Calu3 (cell line): Measurements from ENCODE around the gene CYTH1. TPM values are rescaled to one million over a fixed set of nuclear protein-coding genes. Genes with fewer than 3 reads are reported as not detected.

ENCODE experiments used
- BruUV-seq: library from RNA; stranded (reverse); fragments of 400-500 nt; replicated peaks from 2 replicates; lab custom pipeline; 2021; lab: Mats Ljungman, UMichigan
- CTCF ChIA-PET: fragments of 300-600 bp; sonication (Branson Sonifier 250); formaldehyde crosslinking; loops from one replicate; lab custom pipeline; 2022; ENCODE audit warnings: antibody characterized with exemption; lab: Charles Lee
- DNase-seq: peaks from one replicate; pipeline ENCODE4 v3.0.0; 2022
- H3K27ac Mint-ChIP-seq: one replicate; pipeline ENCODE4 v1.8.0; 2022; ENCODE audit warnings: mixed read lengths; ENCODE audit not compliant: unreplicated experiment
- H3K27me3 Mint-ChIP-seq: one replicate; pipeline ENCODE4 v1.8.0; 2022; ENCODE audit warnings: mixed read lengths; ENCODE audit not compliant: unreplicated experiment
- H3K36me3 Mint-ChIP-seq: one replicate; pipeline ENCODE4 v1.8.0; 2022; ENCODE audit warnings: mild to moderate bottlenecking, moderate library complexity, mixed read lengths; ENCODE audit not compliant: insufficient read depth, unreplicated experiment
- H3K4me1 Mint-ChIP-seq: one replicate; pipeline ENCODE4 v1.8.0; 2022; ENCODE audit warnings: mild to moderate bottlenecking, low read depth, mixed read lengths; ENCODE audit not compliant: unreplicated experiment
- H3K4me3 Mint-ChIP-seq: one replicate; pipeline ENCODE4 v1.8.0; 2022; ENCODE audit warnings: mild to moderate bottlenecking, low read depth, moderate library complexity, mixed read lengths; ENCODE audit not compliant: unreplicated experiment
- H3K9me3 Mint-ChIP-seq: one replicate; pipeline ENCODE4 v1.8.0; 2022; ENCODE audit warnings: low read depth, mixed read lengths; ENCODE audit not compliant: unreplicated experiment
- intact Hi-C: fragments of 100-400 bp; cut with micrococcal nuclease; formaldehyde crosslinking; loops from one replicate; pipeline ENCODE4 v1.10.0; 2022; ENCODE audit not compliant: unreplicated experiment
- total RNA-seq: library from RNA; stranded (reverse); gene quantifications from 2 replicates; pipeline ENCODE4 v1.2.3, GENCODE V29; 2022
- TF ChIP-seq, protein P1 (sequence below): fragments of 200-600 bp; IDR thresholded peaks from one replicate; pipeline ENCODE4 v1.8.0; 2022; ENCODE audit warnings: antibody characterized with exemption; ENCODE audit not compliant: unreplicated experiment

Gene CYTH1
- total RNA-seq, 1 experiment from 2014 or later, result 40.5 TPM

DNA sequence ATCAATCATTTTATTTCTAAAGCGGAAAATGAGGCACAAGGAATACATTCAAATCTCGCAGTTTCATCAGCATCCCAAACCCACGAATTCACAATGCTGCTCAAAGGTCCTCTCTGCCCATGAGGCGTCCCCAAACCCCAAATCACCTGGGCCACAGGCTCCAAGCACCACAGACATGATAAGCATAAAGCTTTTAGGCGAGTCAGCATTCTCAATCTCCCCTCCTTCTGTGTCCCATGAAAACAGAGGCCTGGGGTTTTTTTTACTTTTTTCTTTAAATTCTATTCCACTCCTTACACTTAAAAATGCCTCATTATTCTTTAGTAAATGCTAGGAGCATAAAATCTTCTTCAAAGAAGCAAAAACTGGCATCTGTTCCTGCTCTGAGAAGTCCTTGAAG, 55.0 kb downstream of the CYTH1 start:
- CTCF ChIA-PET, result no interaction called here
- BruUV-seq, result no TSS peak

DNA sequence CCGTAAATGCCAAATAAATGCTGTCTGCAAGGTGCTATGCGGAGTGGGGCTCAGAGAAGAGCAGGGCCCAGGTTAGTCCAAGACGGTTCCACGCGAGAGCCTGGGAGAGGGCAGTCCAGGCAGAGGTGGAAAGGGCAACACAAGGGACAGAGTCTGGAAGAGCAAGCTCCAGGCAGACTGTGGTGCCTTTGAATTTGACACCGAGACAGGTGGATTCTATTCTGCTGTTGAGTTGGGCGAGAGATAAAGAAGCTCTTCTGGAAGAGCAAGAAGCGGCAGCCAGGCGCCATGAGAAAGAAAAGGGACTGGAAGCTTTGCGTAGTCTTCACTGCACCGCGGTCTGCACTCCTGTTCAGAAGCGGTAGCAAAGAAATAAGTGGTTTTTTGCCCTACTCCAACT, 55.6 kb downstream of the CYTH1 start:
- no peaks in the 10 kb centered on the region for H3K36me3 Mint-ChIP-seq
- BruUV-seq, result no TSS peak

More for the DNA sequence above, 55.0 kb downstream of the CYTH1 start:
- Mint-ChIP-seq H3K4me1 (peaks cover 21% of the 10 kb centered on the region), H3K9me3 (no peaks in the 10 kb centered on the region), H3K27me3 (no peaks in the 10 kb centered on the region), H3K27ac (no peak overlapping the region), H3K36me3 (no peaks in the 10 kb centered on the region), H3K4me3 (no peak overlapping the region)
- no peak for DNase-seq
- TF ChIP-seq, protein P1, sequence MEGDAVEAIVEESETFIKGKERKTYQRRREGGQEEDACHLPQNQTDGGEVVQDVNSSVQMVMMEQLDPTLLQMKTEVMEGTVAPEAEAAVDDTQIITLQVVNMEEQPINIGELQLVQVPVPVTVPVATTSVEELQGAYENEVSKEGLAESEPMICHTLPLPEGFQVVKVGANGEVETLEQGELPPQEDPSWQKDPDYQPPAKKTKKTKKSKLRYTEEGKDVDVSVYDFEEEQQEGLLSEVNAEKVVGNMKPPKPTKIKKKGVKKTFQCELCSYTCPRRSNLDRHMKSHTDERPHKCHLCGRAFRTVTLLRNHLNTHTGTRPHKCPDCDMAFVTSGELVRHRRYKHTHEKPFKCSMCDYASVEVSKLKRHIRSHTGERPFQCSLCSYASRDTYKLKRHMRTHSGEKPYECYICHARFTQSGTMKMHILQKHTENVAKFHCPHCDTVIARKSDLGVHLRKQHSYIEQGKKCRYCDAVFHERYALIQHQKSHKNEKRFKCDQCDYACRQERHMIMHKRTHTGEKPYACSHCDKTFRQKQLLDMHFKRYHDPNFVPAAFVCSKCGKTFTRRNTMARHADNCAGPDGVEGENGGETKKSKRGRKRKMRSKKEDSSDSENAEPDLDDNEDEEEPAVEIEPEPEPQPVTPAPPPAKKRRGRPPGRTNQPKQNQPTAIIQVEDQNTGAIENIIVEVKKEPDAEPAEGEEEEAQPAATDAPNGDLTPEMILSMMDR, result no peak
- intact Hi-C loops, result no loop called here

DNA sequence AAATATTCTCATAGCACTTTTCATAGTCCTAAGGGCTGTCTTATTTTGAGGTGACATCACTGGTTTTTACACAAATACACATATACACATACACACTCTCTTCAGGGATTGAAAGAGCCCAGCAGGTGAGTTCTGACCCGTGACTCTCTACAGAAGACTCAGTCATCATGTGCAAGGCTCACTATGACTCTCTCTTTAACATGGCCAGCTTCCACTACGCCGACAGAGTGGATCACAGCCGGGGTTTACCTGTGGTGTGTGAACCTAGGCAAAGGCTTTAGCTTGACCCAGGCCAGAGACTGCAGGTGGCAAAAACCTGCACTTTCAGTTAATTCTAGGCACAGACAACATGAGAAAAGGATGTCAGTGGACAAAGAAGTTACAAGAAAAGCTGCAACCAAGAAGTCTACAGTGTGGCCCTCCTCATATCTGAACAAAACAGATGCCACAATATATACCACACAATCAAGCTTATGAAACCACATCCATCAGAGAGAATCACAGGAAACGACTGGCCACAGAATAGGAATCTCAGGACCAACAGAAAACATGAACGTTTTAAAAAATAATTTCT, 56.5 kb downstream of the CYTH1 start:
- no TSS peak for BruUV-seq
- intact Hi-C loops, result no loop called here
- no peaks in the 10 kb centered on the region for H3K36me3 Mint-ChIP-seq
- H3K4me3 Mint-ChIP-seq, result no peak overlapping the region
- H3K4me1 Mint-ChIP-seq, result peaks cover 21% of the 10 kb centered on the region
- no peaks in the 10 kb centered on the region for H3K27me3 Mint-ChIP-seq
- H3K9me3 Mint-ChIP-seq, result no peaks in the 10 kb centered on the region
- no peak for DNase-seq
- CTCF ChIA-PET, result interaction anchor here (0.7 kb wide), 1 partner anchor 16 kb away, joined by 4 read pairs; no protein-coding TSS in a partner anchor
- TF ChIP-seq, protein P1, result no peak
- H3K27ac Mint-ChIP-seq, result no peak overlapping the region

More for the DNA sequence above, 55.6 kb downstream of the CYTH1 start:
- no peak overlapping the region for H3K27ac Mint-ChIP-seq
- intact Hi-C loops, result no loop called here
- no peaks in the 10 kb centered on the region for H3K9me3 Mint-ChIP-seq
- DNase-seq, result no peak
- peaks cover 21% of the 10 kb centered on the region for H3K4me1 Mint-ChIP-seq
- no peaks in the 10 kb centered on the region for H3K27me3 Mint-ChIP-seq
- CTCF ChIA-PET, result interaction anchor here (0.7 kb wide), 1 partner anchor 15 kb away, joined by 4 read pairs; no protein-coding TSS in a partner anchor
- no peak overlapping the region for H3K4me3 Mint-ChIP-seq
- TF ChIP-seq, protein P1, result no peak

DNA sequence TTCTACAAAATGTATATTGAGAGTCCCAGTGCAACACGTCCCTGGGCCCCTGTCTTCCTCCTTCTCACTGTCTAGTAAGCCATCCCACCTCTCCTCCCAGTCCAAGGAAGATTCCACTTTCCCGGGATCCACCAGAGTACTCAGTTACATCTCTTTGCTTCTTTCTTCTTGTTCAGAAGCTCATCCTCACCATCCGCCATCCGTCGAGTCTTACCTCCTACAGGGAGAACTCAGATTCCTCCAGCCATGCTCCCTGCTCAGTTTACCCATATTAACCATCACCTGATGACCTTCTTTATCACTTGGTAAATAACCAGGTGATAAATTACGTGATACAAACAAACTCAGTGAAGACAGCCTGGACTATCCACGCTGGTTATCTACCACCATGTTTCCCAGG, 57.1 kb downstream of the CYTH1 start:
- no peaks in the 10 kb centered on the region for H3K36me3 Mint-ChIP-seq
- H3K4me1 Mint-ChIP-seq, result peaks cover 21% of the 10 kb centered on the region
- BruUV-seq, result no TSS peak
- no peaks in the 10 kb centered on the region for H3K27me3 Mint-ChIP-seq
- no peak for DNase-seq
- intact Hi-C loops, result no loop called here
- CTCF ChIA-PET, result no interaction called here
- H3K9me3 Mint-ChIP-seq, result no peaks in the 10 kb centered on the region
- TF ChIP-seq, protein P1, result no peak
- no peak overlapping the region for H3K4me3 Mint-ChIP-seq
- no peak overlapping the region for H3K27ac Mint-ChIP-seq
